Activated T-cell treated with anti-CD3 and anti-CD28 coated beads, Interleukin-2, amount 50 U/mL, for 4 hours (primary cell): ENCODE results near the gene NDUFA13. TPM values are rescaled to one million over a fixed set of nuclear protein-coding genes. Genes with fewer than 3 reads are reported as not detected.

ENCODE experiments used
- ATAC-seq, 2 donors: fragments of 200-7000 bp; cut with Tn5 transposase; one replicate each; pipeline ENCODE4 v1.10.0; 2021
- DNase-seq: peaks from one replicate; pipeline ENCODE4 v3.0.0-alpha.2; 2020
- H3K27me3 Mint-ChIP-seq: one replicate; pipeline ENCODE4 v1.8.0; 2021; ENCODE audit warnings: low read depth, mixed read lengths
- H3K36me3 Mint-ChIP-seq: one replicate; pipeline ENCODE4 v1.8.0; 2022; ENCODE audit warnings: mixed read lengths; ENCODE audit not compliant: insufficient read depth
- H3K4me1 Mint-ChIP-seq: one replicate; pipeline ENCODE4 v1.8.0; 2021; ENCODE audit warnings: low read depth, mixed read lengths
- H3K4me3 Mint-ChIP-seq: one replicate; pipeline ENCODE4 v1.8.0; 2021; ENCODE audit warnings: mild to moderate bottlenecking, moderate library complexity, mixed read lengths
- H3K9me3 Mint-ChIP-seq: one replicate; pipeline ENCODE4 v1.8.0; 2021; ENCODE audit warnings: mixed read lengths
- total RNA-seq, 3 donors: library from RNA; stranded (reverse); gene quantifications; one replicate each; pipeline ENCODE4 v1.2.1, GENCODE V29; 2021

The NDUFA13 gene
- total RNA-seq, 3 donors from 2014 or later, result 431 to 445 (median 436) TPM

- Mint-ChIP-seq H3K27me3 (no peaks in the 10 kb centered on the region), H3K4me3 (no peak overlapping the region), H3K36me3 (peaks cover 3% of the 10 kb centered on the region), H3K9me3 (no peaks in the 10 kb centered on the region), H3K4me1 (peaks cover 8% of the 10 kb centered on the region)
- no peak for DNase-seq
- no peak for ATAC-seq
These were observed 14.4 kb downstream of the NDUFA13 start for GRCh38 chr19:19530423-19530804.

DNA sequence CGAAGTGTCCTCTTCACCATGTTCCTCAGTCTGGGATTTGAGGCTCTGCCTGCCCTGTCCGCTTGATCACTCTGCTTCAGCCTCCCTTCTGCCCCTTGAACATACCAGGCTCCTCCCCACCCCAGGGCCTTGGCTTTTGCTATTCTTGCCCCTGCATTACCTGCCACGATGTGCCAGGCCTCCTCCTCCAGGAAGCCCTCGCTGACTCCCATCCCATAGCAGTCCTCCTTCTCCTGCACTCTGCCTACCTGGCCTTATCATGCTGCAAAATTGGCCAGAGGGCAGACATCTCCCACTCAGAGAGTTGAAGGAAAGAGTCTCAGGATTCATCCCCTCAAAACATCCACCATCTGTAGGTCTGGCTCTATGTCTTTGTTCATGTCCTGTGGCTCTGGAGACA lies 14.9 kb downstream of the NDUFA13 start:
- no peaks in the 10 kb centered on the region for H3K27me3 Mint-ChIP-seq
- H3K9me3 Mint-ChIP-seq, result no peaks in the 10 kb centered on the region
- DNase-seq (no peak), ATAC-seq (no peak)
- peaks cover 8% of the 10 kb centered on the region for H3K4me1 Mint-ChIP-seq
- peaks cover 3% of the 10 kb centered on the region for H3K36me3 Mint-ChIP-seq
- no peak overlapping the region for H3K4me3 Mint-ChIP-seq

GRCh38 chr19:19531951-19532805 lies 16.2 kb downstream of the NDUFA13 start:
- Mint-ChIP-seq H3K9me3 (no peaks in the 10 kb centered on the region), H3K36me3 (peaks cover 3% of the 10 kb centered on the region), H3K4me1 (peaks cover 8% of the 10 kb centered on the region), H3K4me3 (no peak overlapping the region), H3K27me3 (no peaks in the 10 kb centered on the region)
- ATAC-seq, result peak; percentile 84 to 89
- DNase-seq, result peak; percentile 90

DNA sequence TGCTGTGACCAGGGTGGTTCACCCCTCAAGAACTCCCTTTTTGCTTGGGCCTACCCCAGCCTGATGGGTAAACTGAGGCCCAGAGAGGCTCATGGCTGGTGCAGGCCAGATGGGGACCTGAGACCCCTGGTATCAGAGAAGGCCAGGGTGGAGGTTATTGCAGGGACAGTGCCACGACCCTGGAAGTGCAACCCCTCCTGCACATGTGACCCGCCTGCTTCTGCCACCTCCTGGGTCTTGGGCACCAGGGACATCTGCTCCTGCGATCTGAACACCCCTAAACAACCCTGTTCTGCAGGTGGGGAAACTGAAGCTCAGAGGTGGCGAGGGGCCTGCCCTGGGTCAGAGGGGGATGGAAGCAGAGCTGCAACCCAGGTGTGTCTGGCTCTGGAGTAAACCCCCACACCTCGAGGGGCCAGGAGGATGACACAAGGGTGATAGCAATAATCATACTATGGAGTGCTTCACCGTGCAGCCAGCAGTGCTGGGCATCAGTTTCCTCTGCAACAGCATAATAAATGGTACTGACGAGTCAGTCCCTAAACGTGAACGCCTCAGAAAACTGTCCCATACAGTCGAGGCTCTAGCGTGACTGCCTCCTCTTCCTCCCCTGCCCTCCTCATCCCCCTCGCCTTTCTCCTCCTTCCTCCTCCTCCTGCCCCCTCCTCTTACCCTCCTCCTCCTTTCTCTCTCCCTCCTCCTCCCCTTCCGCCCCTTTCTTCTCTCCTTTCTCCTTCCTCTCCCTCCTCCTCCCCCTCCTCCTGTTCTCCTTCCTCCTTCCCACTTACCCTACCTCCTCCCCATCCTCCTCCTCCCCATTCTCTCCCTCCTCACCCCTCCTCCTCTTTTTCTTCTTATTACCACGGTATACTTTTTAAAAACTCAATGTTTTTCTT lies 17.0 kb downstream of the NDUFA13 start:
- Mint-ChIP-seq H3K9me3 (no peaks in the 10 kb centered on the region), H3K4me1 (peaks cover 12% of the 10 kb centered on the region), H3K4me3 (no peak overlapping the region), H3K27me3 (no peaks in the 10 kb centered on the region), H3K36me3 (peaks cover 3% of the 10 kb centered on the region)
- DNase-seq (no peak), ATAC-seq (no peak)

GRCh38 chr19:19533841-19534240 lies 17.8 kb downstream of the NDUFA13 start:
- Mint-ChIP-seq H3K36me3 (peaks cover 3% of the 10 kb centered on the region), H3K9me3 (no peaks in the 10 kb centered on the region), H3K27me3 (peaks cover 4% of the 10 kb centered on the region), H3K4me3 (no peak overlapping the region), H3K4me1 (peaks cover 17% of the 10 kb centered on the region)
- DNase-seq (no peak), ATAC-seq (no peak)

GRCh38 chr19:19534556-19535265 lies 18.7 kb downstream of the NDUFA13 start:
- peaks cover 21% of the 10 kb centered on the region for H3K4me1 Mint-ChIP-seq
- H3K4me3 Mint-ChIP-seq, result peak overlapping the region; percentile 7
- H3K27me3 Mint-ChIP-seq, result peaks cover 5% of the 10 kb centered on the region
- DNase-seq (no peak), ATAC-seq (no peak)
- H3K9me3 Mint-ChIP-seq, result no peaks in the 10 kb centered on the region
- peaks cover 2% of the 10 kb centered on the region for H3K36me3 Mint-ChIP-seq

GRCh38 chr19:19535311-19536191 lies 19.5 kb downstream of the NDUFA13 start:
- Mint-ChIP-seq H3K4me1 (peaks cover 22% of the 10 kb centered on the region), H3K27me3 (peaks cover 5% of the 10 kb centered on the region), H3K4me3 (no peak overlapping the region), H3K9me3 (no peaks in the 10 kb centered on the region), H3K36me3 (peaks cover 2% of the 10 kb centered on the region)
- no peak for DNase-seq
- no peak for ATAC-seq

DNA sequence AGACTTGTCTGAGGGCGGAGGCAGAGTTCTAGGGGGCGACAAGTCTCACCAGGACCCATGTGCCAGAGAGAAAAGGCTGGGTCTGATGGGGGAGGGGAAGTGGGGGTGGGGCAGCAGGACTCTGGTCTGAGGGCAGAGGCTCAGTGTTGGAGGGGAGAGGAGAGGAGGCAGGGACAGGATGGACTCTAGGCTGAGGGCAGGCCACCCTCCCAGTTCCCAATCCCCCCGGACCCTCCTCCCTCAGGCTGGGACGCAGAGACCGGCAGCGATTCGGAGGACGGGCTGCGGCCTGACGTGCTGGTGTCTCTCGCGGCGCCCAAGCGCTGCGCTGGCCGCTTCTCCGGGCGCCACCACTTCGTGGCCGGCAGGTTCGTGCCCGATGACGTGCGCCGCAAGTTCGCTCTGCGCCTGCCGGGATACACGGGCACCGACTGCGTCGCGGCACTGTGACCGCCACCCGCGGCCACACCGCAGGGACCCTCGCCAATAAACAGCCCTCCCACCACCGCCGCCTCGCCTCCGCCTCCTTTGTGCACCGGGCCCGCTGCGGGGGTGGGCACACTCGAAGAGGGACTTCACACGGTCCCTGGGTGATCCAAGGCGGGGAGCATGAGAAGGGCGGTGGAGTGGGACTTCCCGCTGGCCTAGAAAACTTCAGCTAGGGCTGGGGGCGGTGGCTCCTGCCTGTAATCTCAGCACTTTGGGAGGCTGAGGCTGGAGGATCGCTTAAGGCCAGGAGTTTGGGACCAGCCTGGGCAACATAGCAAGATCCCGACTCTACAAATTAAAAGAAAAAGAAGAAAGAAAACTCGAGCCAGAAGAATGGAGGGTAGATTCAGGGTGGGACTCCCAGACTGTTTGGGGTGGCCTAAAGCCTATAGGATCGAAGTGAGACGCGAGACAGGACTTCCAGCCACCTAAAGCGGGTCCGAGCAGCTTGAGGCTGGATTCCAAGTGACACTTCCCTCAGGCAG lies 21.3 kb downstream of the NDUFA13 start:
- H3K9me3 Mint-ChIP-seq, result no peaks in the 10 kb centered on the region
- peaks cover 5% of the 10 kb centered on the region for H3K27me3 Mint-ChIP-seq
- no peaks in the 10 kb centered on the region for H3K36me3 Mint-ChIP-seq
- ATAC-seq (no peak), DNase-seq (peak; percentile 28)
- H3K4me1 Mint-ChIP-seq, result peaks cover 31% of the 10 kb centered on the region
- peak overlapping the region; percentile 60 for H3K4me3 Mint-ChIP-seq

- no peaks in the 10 kb centered on the region for H3K9me3 Mint-ChIP-seq
- H3K4me1 Mint-ChIP-seq, result peaks cover 33% of the 10 kb centered on the region
- no peak for ATAC-seq
- peak; percentile 47 for DNase-seq
- H3K27me3 Mint-ChIP-seq, result peaks cover 5% of the 10 kb centered on the region
- no peaks in the 10 kb centered on the region for H3K36me3 Mint-ChIP-seq
- peak within 1 kb of the TSS; percentile 60 for H3K4me3 Mint-ChIP-seq
These were observed 22.2 kb downstream of the NDUFA13 start, which contains the start of gene CILP2 for GRCh38 chr19:19538061-19538784. CILP2 (plus strand) TSS chr19:19538265; CDS start chr19:19538350, 85 bp downstream.

- Mint-ChIP-seq H3K36me3 (no peaks in the 10 kb centered on the region), H3K4me1 (peaks cover 33% of the 10 kb centered on the region), H3K27me3 (peaks cover 5% of the 10 kb centered on the region), H3K4me3 (peak overlapping the region; percentile 56), H3K9me3 (no peaks in the 10 kb centered on the region)
- DNase-seq (no peak), ATAC-seq (no peak)
These were observed 22.8 kb downstream of the NDUFA13 start for GRCh38 chr19:19538785-19539166.

GRCh38 chr19:19539698-19540063 lies 23.7 kb downstream of the NDUFA13 start:
- Mint-ChIP-seq H3K4me1 (peaks cover 28% of the 10 kb centered on the region), H3K27me3 (peaks cover 5% of the 10 kb centered on the region), H3K9me3 (no peaks in the 10 kb centered on the region), H3K36me3 (no peaks in the 10 kb centered on the region), H3K4me3 (no peak overlapping the region)
- ATAC-seq (no peak), DNase-seq (no peak)

DNA sequence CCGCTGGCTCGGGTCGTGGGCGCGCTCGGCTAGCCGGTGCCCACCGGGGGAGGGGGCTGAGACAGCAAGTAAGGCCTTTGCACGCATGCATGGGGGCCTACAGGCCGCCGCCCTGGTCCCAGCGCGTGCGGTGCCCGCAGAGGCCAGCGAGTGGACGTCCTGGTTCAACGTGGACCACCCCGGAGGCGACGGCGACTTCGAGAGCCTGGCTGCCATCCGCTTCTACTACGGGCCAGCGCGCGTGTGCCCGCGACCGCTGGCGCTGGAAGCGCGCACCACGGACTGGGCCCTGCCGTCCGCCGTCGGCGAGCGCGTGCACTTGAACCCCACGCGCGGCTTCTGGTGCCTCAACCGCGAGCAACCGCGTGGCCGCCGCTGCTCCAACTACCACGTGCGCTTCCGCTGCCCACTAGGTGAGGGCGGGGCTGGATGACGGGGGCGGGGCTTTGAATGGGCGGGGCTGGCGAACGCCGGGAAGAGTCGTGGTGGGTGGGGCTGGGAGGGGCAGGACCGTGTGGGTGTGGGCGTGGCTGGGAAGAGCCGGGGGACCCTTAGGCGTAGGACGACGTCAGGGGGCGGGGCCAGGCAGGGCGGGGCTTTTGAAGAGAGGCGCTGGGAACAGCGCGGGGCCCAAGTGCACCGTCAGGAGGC lies 24.2 kb downstream of the NDUFA13 start:
- Mint-ChIP-seq H3K9me3 (no peaks in the 10 kb centered on the region), H3K4me1 (peaks cover 28% of the 10 kb centered on the region), H3K36me3 (no peaks in the 10 kb centered on the region), H3K27me3 (peaks cover 5% of the 10 kb centered on the region), H3K4me3 (peak overlapping the region; percentile 62)
- DNase-seq, result peak; percentile 72
- ATAC-seq, result peak; percentile 24 to 27
